Iris pigment epithelial cell (primary cell): ENCODE results near the gene HSPBP1.

Experiments
- DNase-seq: peaks from one replicate; pipeline ENCODE4 v3.0.0-alpha.2; 2011; ENCODE audit warnings: low read depth

Gene HSPBP1

DNA sequence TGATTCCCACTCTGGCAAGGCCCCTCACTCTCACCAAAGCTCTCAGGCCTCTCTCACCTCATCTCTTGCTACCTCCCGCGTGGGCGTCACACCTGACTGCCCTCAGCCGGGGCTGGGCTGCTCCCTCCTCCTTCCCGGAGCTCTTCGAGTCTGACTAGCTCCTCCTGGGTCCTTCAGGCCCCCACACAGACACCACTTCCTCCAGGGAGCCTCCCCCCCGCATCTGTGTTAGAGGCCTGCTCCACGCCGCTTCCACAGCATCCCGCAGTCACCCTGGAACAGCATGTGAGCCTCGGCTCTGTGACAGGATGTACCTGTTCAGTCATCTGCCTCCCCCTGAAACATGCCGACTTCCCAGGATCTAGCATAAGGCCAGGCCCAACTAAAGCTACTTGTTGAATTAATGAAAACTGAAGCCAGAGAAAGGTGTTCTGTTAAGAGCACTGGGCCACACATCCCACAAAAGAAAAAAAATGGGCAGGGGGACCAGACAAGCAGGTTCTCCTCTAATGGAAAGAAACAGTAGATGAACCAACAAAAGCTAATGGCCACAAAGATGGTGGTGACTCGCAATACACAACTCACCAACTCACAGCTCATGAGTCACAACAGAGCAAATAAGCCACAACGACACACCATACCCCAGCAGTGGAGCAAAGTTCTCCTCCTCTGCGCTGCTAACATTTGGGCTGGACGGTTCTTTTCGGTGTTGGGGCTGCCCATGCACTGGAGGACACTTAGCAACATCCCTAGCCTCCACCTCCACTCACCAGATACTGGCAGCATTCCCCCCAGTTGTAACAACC is 24.1 kb downstream of the HSPBP1 start:
- peak; percentile 41 for DNase-seq

DNA sequence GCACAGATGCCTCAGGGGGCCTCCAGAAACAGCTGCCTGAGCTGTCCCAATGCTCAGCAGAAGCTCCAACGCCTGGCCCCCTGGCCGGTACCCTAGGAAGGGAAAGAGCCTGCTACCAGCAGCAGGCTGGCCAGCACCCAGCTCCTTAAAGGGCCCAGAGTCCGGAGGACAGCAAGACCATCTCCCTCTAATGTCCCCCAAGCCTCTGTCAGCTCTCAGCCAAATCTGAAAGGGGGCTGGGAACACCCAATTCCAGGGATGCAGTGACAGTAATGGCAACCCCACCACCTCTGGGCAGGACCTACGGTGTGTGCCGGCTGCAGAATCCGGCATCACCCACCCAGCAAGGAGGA is 25.3 kb downstream of the HSPBP1 start:
- DNase-seq, result no peak

DNA sequence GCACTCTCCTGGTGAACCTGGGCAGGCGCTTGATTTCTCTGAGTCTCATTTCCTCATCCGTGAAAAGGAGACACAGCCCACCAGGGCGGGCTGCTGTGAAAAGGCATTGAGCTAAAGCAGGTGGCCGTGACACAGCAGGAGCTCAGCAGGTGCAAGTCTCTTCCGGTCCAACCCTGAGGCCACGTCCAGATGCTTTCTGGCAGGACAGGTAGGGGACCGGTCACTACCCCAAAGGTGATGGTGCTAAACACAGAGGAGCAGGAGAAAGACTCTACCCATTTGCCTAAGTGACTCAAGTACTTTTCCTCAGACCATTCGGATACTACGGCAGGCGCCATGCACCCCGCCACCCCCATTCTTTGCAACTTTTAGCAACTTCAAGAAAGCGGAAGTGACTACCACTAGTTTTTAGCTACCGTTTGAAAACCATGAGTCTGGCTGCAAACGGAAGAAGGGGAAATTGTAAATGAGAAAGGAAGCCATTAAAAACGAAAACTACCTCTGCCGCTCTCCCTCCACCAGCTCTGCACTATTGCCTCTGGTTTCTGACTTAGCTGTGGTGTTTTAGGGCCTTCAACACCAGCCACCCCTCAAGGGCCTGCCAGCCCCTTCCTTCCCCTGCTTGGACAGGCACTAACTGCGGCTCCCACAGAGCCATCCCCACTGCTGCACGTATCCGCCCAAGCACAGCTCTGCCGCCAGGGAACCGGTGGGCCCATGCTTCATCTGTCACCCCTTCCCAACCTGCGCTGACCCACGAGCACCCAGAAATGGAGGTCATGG is 25.9 kb downstream of the HSPBP1 start:
- no peak for DNase-seq

DNA sequence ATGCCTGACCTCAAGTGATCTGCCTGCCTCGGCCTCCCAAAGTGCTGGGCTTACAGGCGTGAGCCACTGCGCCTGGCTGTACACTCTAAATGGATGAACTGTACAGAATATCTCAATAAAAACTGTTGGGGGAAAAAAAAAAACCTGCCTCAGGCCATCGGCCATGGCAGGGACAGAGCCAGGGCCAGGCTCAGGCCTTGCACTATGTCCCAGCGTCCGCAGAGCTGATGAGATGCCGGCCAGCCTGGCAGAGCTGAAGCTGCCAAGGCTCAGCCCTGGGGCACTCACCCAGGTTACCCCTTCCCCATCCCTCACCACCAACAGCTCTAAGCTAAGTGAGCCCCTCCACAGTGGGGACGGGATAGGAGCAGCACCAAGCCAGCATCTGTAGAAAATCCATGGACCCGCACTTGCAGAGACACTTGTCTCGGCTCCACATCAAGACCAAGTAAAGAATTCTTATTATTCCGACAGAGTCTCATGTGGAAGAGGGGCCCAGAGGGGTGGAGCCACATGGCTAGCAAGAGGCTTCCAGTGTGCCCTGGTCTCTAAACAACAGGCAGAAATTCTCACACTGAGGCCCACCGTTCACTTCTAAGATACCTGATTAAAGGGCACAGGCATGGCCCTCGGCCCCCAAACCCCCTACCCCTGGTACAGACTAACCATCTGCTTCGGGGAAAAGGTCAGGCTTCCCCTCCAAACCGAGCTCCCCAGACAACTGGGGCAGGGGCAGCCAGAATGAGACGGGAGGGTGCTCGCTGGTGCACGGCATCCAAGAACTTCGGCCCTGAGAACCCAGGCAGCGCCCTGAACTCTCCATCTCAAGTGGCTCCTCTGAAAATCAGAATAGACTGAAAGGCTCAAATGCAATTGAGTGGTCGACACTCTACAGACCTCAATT is 26.9 kb downstream of the HSPBP1 start:
- no peak for DNase-seq

DNA sequence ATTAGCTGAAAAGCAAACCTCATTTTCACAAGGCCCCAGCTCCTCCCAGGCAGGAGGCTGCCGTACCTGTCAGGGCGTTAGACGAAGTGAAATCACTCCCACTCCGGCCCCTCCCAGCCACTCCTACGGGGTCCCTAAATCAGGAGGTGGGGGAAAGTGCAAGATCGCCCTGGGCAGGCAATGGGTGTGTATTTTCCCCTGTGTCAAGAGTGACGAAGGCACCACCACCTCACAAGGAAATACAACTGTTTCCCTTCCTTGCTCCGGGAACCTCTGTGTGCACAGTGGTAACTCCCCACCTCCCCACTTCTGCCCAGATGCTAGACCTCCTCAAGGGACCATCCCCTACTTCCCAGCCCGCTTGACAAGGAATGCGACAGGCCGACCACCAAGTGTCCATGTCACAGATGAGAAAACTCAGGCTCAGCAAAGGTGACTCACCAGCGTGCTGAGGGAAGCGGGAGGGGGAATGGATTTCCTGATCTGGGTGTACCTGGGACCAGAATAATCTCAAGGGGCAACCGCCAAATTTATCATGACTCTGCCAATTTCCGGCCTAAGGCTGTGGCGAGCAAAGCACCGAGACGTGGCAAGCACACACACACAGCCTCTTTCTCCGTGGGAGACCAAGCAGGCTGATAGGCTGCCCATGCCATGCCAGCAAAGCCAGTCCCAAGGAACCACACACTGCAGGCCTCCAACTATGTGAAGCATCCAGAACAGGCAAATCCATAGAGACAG is 28.4 kb downstream of the HSPBP1 start:
- peak; percentile 20 for DNase-seq

DNA sequence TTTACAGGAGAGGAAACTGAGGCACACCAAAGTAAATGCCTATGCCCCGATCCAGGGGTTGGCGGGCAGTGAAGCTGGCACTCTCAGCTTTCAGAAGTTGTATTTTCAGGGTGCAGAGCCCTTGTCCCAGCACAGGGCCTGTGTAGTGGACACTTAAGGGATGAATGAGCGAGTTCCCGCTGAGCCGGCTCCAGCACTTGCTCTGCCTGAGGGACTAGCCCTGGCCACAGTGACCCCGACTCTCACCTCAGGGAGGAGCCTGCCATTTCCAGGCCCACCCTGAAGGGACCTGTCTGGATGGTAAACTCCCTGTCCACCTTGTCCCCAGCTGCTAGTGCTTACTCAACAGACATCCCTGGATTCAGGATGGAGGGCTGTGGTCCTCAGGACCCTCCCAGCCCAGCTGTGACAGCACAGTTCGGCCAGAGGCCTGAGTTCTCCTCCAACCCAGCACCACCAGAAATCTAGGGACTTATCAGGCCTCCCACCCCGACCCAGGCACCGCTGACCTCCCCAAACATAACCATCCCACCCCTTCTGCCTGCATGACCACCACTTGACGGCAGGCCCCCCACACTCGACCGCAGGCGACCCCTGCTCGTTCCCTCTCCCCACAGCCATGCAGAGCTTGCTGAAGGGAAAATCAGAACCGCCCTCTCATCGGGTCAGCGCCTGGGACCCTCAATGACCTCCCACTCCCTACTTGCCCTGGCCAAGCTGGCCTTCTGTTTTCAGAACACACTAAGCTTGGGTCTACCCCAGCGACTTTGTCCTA is 29.5 kb downstream of the HSPBP1 start:
- DNase-seq, result no peak

DNA sequence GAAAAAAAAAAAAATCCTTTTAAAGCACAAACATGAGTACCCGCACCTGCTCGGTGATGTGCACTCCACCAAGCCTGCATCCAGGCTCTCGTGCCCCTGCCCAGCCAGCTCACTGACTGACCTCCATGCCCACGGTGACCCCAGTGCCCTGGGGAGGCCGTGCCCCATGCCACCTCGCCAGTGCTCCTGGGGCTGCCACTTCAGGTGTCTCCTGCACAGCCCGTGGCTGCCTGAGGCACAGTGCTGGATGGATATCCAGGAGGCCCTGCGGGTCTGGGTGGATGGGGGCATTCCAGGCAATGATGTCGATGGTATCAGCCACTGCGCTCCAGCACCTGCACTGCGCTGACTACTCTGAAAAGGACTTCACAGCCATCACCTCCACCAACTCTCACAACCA is 30.1 kb downstream of the HSPBP1 start:
- DNase-seq, result no peak

DNA sequence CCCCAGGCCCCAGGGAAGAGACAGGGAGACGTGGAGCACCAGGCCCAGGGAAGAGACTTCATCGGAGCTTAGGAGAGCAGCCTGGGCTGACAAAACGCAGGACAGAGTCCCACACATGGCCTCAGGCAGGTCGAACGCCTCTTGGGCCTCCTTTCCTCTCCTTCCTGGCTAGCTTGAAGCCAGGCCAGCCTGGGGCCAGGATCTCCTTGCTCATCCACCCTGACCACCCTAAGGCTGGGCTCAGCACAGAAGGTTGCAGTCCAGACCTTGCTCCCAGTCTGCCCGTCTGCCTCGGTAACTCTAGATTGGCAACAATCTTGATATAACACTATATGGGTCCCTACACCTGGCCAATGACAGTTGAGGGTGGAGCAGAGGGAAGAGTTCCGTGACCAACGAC is 31.2 kb downstream of the HSPBP1 start:
- DNase-seq, result no peak

DNA sequence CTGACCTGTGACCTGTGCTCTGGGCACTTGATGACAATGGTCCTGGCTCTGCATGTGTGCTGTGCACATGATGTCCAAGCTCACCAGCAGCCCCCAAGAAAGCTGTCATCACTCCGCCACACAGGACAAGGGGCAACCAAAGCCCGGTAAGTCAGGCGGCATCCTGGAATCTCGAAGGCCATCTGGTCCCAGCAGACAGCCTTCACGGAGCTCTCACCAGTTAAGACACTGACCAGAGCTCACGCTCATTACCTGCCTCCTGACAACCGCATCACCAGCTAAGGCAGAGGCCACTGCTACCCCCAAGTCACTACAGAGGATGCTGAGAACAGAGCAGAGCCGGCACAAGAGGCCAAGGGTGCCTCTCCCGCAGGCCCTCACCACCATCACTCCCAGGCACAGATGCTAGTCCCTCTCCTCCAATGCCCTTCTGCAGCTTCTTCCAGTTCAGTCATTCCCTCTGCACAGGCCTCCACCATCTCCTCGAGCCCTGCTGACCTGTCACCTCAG is 31.7 kb downstream of the HSPBP1 start:
- no peak for DNase-seq

DNA sequence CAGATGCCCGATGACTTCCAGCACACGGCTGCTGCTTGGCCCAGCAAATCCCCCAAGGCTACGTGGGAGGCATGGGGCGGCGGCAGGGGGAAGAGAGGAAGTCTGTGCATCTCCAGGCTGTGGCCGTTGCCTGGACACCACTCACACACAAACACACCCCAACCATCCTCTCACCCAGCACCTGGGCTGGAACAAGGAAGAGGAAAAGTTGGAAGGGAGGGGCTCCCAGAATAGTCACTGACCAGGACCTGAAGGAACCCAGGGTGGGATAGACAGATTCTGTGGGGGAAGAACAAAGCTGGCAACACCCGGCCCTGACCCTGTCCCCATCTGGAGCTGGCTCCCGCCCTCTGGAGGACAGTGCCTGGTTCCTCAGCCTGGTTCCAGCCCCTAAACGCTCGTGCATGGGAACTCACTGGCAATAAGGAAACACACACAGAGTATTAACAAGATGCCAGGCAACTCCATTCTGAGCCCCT is 32.2 kb downstream of the HSPBP1 start:
- DNase-seq, result peak; percentile 70

DNA sequence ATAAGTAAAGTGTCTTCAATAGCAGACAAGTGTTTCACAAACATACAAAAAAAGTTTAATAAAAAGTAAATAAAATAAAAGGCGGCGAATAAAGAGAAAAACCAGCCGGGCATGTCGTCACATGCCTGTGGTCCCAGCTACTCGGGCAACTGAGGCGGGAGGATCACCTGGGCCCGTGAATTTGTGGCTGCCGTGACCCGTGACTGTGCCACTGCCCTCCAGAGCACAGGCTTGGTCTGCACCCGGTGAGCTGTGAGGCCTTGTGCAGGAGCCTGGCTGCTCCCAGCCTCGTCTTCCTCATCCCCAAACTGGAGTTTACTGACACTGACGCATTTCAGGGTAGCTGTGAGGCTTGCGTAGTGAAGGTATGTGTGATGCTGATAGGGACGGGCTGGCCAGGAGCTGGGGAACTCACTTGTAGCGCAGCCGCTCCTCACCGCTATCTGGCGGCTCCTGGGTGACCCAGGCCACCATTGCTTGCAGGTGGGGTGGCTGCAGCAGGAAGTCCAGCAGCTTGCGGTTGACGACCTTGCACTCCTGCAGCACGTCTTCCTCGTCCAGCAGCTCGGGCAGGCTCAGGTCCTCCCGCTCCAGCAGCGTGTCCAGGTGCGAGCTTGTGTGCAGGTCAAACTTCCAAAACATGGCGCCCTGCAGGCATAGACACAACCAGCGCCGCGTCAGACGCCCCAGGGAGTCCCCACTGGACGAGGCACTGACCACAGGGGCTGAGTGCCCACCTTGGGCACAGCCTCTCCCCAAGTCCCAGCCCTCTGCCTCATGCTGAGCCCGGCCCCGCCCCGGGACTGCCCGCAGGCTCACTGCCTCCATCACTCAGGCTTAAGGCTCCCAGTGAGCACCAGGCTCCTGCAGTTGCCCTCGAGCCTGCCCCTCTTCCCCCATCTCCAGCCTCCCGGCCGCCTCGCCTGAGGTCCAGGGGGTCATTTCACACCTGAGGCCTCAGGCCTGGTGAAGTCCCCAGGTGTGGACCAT is 33.2 kb downstream of the HSPBP1 start:
- no peak for DNase-seq

DNA sequence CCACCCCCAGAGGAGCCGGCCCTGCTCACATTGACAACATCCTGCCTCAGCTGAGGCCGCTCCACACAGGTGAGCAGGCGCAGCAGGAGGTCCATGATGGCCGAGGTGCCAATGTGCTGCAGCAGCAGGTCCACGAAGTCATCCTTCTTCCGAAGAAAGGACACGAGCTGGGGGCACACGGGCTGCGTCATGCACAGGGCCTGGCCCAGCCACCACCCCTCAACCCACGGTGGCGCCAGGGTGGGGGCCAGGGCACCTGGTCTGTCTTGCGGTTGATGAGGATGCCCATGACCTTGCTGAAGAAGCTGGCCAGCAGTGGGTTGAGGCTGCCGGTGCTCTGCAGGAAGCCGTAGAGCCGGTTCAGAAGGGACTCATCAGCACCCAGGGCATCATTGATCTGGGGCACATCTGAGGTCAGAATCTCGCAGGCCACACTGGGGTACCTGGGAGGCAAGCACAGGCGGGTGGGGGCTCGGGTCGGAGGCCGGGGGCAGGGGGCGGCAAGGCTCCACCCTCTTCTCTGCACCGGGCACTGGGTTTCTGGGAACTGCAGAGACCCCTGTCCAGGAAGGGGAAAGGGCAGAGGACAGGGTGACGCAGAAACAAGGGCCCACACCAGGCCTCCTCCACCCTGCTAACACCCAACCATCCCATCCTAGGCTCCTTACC is 34.5 kb downstream of the HSPBP1 start:
- DNase-seq, result no peak

DNA sequence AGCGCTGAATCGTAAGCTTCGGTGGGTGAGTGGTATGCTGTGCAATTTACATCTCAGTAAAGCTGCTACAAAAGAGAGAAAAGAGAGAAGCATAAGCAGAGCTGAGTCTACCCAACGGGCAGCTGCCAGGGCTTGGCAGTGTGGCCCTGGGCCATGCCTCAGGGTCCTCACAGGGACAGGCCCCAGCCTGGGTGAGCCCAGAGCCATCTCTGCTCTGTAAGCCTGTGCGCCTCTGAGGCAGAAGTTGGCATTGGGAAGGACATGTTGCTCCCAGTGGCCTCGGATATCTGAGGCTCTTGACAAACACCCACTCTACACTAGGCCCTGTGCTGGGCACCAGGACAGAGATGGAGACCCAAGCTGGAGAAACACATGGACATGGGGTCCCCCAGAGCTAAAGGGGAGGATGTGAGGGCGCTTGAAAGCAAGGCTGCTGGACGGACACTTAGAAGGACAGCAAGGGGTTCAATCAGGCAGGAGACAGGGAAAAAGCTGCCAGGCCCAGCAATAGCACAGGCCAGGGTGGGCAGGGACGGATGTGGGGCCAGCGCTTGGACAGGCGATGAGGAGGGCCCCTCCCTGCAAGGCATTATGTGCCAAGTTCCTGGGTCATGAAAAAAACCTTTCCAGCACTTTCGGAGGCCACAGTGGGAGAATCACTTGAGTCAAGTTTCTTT is 35.8 kb downstream of the HSPBP1 start:
- DNase-seq, result no peak

DNA sequence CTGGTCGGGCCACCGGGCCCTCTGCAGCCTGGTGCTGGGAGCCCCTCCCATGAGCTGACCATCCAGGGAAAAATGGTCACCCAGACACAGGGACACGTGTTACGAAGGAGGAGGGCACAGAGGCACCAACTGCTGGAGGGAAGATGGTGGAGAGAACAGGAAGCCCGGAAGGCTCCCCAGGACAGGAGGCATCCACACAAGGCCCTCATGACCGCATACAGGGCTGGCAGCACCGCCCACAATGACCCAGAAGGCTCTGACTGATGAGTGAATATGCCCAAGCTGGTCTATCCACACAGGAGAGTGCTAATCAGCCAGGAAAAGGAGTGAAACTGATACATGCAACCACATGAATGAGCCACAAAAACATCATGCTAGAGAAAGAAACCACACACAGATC is 37.4 kb downstream of the HSPBP1 start:
- no peak for DNase-seq

DNA sequence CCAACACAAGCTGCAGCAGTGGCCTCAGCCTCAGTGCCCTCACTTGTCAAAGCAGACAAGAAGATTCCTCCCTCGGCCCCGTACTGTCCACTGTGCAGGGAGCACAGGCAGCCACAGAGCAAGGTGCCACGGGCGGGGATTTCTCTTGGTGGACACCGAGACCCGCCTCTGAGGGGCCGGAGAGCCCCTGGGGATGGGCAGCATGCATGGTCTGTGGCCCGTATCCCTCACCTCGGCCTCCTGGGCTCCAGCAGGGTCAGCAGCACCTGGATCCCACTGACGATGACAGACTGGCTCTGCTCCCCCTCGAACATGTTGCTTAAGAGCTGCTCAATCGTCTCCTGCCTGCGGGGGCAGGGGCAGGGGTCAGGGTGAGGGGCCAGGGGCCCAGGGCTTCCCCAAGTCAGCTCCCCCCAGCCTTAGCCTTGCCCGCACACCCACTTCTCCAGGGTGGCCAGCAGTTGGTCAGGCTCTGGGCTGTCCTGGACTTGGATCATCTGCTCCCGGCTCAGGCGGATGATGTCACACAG is 37.9 kb downstream of the HSPBP1 start:
- no peak for DNase-seq

DNA sequence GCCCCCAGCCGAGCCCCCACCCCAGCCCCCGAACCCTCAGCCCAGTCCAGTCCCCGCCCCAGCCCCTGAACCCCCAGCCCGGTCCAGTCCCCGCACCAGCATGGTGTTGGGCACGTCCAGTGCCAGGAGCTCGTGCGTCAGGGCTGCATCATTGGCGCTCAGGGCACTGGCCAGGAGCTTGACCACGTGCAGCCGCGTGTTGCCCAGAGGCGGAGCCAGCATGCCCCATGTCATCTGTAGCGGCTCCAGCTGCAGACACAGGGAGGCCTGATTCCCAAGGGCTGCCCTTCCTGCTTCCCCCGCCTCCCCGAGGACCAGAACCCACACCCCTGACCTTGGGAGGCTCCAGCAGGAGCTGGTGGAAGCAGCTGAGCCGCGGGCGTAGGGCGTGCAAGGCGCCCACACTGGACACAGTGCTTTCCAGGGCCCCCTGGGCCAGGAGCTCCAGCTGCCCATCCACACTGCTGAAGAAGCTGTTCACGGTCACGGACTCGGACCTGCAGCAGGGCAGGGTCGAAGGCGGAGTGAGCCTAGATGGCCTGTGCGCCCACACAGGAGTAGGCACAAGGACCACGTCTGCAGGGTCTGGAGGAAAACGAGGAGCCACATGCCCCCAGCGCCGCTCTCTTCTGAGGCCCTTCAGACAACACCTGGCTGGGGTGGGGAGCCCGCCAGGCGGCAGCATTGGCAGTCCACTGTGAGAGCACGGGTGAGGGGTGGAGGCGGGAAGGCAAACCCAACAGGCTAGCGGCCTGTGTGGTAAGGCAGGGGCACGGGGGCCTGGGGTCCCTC is 38.6 kb downstream of the HSPBP1 start:
- DNase-seq, result no peak

DNA sequence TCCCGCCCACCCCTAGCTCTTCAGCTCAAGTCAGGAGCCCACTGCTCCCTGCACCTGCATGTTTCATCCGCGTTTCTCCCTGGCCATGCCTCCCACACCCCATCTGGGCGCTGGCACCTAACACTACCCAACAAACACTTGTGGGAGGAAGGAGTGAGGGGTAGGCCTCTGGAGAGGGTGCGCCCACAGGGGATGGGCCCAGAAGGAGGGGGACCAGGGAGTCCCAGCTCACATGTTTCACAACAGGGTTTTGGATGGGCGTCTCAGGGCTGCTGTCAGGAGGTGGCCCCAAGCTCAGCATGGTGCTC is 39.2 kb downstream of the HSPBP1 start:
- no peak for DNase-seq
